ENCODE results near the gene FHAD1.
A peak's percentile ranks its signal among the peaks of the same experiment; 100 is the strongest.

Gene FHAD1

DNA sequence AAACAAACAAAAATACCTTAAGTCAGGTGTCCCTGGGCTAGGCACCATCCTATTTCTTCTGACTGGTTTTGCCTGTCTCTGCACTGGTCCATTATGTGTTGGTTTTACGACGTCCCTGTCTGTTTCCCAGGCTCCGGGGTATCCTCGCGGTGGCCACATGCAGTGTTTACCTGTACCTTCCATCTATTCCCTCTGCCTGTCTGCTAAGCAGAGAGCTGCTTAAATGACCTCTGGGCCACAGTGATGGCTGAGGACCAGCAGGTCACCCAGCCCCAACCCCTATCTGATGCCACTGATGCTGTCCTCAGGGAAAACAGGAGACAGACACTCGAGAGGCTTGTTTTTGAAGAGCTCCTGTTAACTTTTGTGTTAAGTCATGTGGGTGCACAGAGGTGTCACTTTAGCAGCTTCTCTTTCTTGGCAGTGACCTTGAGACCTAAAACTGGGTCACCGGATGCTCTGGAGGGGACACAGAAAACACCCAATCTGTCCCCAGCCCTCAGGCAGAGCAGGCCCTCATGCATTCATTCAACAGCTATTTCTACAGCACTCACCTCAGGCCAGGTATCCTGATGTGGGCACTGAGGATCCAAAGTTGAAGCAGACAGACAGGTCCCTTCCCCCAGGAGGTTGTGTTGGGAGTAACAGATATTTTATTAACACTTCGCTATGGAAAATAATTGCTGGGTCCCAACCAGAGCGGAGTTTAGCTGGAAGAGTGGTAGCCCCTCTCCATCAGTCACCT lies 158.3 kb downstream of the FHAD1 start:
- no peak overlapping the region for H3K4me3 ChIP-seq (ENCODE audit: low read depth, low read length)
- no peak for DNase-seq (ENCODE audit: low read depth)

DNA sequence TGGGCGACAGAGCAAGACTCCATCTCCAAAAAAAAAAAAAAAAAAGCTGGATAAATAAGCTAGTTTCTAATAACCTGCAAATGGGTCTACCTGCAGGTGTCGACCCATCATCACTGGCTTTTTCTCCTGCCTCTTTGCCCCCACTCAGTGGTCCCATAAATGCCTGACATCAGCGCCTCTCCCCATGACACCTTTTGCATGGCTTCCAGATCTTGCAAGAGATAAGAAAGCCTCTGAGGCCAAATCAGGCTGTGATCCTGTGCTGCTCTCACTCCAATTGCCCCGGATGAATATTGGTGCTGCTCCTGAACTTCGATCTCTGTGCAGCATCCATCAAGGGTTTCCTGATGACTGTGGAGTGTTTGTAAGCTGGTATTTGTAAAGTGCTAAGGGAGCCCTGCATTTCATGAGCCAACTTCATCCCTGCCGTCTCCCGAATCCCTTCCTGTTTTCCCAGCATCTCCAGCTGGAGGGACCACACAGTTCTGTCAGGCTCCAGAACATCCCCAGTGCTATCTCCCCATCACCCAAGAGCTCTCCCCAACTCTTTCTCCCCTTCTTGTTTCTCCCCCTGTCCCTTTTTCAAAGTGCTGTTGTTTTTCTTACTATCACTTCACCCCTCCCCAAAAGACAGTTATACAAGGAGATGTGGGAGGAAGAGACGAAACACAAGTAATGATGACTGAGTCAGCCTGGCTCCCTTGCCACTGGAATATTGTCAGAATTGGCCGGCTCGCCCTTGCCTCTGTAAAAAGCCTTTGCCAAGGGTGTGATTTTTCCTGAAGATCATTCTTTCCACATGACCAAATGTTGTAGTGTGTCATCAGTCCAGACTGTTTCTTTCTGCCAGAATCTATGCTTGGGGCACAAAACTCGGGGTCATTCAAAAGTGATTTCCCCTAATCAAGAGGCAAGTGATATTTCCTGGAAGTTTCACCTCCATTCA lies 159.9 kb downstream of the FHAD1 start:
- peak; percentile 52 for DNase-seq (ENCODE audit: low read depth)
- H3K4me3 ChIP-seq (ENCODE audit: low read depth, low read length) = no peak overlapping the region

DNA sequence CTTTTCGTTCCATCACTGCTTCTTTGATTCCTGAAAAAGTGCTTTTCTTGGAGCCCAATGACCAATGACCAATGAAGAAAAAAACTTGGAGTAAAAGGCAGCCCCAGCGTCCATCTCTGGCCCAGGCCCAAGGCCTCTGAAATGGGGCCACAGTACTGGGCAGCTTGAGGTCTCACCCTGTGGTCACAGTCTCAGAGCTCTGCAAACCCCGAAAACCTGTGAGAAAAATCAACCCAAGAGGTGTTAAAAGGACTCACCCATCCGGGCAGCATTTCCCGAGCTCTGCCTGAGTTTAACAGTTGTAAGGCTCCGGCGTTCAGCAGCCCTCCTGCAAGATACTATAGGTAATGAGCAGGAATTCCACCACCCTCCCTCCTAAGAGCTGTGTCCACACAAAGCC lies 160.6 kb downstream of the FHAD1 start:
- H3K4me3 ChIP-seq (ENCODE audit: low read depth, low read length) = no peak overlapping the region
- no peak for DNase-seq (ENCODE audit: low read depth)

DNA sequence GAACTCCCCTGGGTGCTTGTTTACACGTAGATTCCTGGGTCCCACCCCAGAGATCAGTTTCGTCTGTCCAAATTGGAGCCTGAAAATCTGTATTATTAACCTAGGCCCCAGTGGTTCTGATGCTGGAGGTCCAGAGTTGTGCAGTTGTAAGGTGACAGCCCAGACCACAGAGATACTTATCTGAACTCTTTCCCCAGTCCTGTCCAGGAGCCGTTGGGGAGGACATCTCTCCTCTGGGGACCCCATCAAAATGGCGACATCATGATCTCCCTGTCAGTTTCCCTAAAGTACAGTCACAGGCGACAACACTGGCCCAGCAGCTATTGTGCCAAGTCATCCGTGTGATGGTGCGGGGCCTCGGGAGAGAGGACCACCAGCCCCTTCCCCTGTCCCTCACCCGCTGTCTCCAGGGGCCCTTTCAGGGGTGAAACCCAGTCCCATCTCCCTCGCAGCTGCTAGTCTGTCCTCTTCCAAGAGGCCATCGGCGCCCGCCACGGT lies 161.9 kb downstream of the FHAD1 start:
- H3K4me3 ChIP-seq (ENCODE audit: low read depth, low read length) = peak overlapping the region; percentile 89
- DNase-seq (ENCODE audit: low read depth) = no peak

DNA sequence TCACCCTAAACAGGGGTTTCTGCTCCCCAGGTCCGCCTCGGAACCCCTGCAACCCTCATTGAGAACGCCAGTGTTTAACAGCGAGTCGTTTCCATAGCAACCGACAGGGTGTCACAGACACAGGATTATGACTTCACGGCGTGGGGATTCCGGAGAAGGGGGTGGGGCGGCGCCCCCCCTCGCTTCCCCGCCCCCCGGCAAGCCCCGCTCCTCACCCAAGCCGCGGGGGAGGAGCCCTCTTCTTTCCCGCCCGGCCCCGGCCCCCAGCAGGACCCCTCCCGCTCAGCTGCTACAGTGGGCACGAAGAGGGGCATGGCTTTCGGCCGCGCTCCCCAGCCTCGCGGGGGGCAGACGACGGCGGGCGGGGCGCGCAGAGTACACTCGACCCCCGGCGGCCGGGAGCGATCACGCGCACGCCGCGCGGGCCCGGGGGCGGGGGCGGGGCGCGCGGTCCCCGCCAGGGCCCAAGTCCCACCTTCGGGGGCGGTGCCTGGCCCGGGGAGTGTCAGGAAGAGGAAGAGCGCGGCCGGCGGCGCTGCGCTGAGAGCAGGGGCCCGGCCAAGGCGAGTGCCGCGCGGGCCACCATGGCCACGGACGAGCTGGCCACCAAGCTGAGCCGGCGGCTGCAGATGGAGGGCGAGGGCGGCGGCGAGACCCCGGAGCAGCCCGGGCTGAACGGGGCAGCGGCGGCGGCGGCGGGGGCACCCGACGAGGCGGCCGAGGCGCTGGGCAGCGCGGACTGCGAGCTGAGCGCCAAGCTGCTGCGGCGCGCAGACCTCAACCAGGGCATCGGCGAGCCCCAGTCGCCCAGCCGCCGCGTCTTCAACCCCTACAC lies 162.6 kb downstream of the FHAD1 start, which contains the start of gene EFHD2:
EFHD2 (plus strand) TSS at position 501 of the 835 bp plus-strand sequence; CDS start at position 585, 84 bp downstream.
- H3K4me3 ChIP-seq (ENCODE audit: low read depth, low read length) = peak within 1 kb of the TSS; percentile 89
- no peak for DNase-seq (ENCODE audit: low read depth)

DNA sequence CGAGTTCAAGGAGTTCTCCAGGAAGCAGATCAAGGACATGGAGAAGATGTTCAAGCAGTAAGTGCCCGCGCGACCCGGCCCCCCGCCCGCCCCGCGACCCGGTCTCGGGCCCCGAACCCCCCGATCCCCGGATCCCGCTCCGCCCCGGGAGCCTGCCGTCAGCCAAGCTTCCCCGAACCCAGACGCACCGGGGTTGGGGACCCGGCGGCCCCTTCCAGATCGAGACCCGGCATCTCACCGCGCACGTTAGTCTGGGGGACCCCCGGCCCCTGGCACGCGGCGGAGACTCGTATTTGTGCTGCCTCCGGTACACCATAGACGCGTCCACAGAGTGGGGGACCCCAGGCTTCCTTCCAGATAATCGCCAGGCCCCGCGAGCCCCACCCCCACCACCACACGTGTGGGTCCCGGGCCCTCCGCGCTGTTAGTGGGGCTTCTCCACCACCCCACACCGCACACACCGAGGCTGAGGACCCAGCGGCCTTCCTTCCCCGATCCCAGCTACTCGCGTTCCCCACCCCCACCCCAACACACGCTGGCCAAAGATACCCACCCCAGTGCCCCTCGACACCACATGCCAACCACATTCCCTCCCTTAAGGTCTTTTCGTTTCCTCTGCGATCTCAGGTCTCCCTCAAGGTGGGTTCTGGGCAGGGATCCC lies 163.3 kb downstream of the FHAD1 start:
- no peak for DNase-seq (ENCODE audit: low read depth)
- peak overlapping the region; percentile 89 for H3K4me3 ChIP-seq (ENCODE audit: low read depth, low read length)

DNA sequence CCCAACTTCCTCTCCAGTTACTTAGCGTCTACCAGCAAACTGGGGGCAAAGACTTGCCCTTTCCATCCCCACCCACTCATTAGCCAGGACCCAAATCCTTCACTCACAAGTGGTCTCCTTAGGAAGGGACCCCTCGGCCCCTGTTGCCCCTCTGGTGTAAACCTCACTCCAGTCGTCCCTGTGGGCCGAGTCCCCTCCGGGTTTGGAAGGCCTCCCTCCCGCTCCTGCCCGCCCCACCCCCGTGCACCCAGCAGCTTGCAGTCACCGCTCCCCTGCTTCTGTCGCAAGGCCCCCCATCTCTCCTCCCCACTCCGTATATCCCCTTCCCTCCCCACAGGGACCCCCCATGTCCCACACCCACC lies 163.8 kb downstream of the FHAD1 start:
- peak overlapping the region; percentile 89 for H3K4me3 ChIP-seq (ENCODE audit: low read depth, low read length)
- DNase-seq (ENCODE audit: low read depth) = no peak

DNA sequence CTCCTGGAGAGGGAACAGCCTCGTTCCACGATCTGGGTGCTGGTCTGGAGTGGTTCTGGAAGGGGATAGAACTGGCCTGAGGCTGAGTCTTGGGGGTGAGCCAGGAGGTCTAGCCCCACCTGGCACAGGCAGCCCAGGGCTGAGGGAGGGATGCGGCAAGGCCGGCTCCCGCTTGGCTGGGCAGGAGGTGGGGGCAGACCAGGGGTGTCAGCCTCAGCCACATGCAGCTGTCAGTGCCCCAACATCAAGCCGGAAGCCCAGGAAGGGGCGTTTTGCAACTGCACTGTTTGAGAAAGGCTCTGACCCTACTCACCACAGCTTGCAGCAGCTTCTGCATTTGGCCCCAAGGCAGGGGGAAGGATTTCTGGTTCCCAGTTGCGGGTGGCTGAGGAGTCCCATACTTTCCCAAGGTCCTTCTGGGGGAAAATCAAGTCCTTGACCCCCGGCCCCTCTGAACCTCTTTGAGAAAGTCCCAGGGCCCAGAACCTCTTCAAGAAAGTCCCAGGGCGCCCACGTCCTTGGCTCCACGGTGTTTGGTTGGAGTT lies 164.6 kb downstream of the FHAD1 start:
- peak overlapping the region; percentile 89 for H3K4me3 ChIP-seq (ENCODE audit: low read depth, low read length)
- no peak for DNase-seq (ENCODE audit: low read depth)

DNA sequence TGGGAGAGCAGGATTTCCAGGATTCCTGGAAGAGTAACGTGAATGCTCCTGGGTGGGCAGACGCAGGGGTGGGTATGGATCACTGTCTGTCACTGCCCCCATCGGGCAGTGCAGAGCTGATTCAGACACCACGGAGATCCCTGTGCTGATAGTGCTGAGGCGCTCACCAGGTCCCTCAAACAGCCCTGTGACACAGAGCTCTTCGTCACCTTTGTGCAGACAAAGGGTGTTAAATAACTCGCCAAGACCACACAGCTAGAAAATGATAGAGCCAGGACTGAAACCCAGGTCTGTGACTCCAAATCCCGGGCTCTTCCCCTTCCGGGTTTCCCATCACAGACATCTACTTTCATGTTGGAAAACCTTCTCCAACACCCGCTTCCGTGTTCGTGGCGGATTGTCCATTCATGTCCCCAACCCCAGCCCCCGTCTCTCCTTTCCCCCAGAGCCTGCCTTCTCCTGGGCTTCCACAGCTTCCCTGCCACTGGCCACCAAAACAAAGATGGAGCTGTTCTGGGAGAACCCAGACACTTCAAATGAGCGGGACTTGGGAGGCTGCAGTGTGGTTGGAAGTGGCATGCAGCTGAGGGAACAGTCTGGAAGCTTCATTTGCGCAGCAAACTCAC lies 165.3 kb downstream of the FHAD1 start:
- H3K4me3 ChIP-seq (ENCODE audit: low read depth, low read length) = peak overlapping the region; percentile 89
- DNase-seq (ENCODE audit: low read depth) = no peak

DNA sequence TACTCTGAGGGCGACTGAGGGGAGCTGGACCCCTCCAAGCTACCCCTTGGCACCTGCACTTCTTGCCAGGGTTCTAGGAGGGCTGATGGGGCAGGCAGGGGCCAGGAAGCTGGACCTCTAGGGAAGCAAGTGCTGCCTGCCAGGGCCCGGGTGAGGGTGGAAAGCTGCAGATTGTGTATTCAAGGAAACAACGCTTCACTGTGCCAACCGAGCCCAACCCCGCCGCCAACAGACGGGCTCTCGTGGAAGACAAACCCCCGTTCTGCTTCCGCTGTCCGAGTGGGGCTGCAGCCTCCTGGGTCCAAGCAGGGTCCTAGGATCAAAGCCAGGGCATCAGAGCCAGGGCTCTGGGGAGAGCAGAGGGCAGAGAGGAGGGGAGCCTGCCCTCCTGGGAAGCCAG lies 165.8 kb downstream of the FHAD1 start:
- no peak for DNase-seq (ENCODE audit: low read depth)
- peak overlapping the region; percentile 89 for H3K4me3 ChIP-seq (ENCODE audit: low read depth, low read length)

DNA sequence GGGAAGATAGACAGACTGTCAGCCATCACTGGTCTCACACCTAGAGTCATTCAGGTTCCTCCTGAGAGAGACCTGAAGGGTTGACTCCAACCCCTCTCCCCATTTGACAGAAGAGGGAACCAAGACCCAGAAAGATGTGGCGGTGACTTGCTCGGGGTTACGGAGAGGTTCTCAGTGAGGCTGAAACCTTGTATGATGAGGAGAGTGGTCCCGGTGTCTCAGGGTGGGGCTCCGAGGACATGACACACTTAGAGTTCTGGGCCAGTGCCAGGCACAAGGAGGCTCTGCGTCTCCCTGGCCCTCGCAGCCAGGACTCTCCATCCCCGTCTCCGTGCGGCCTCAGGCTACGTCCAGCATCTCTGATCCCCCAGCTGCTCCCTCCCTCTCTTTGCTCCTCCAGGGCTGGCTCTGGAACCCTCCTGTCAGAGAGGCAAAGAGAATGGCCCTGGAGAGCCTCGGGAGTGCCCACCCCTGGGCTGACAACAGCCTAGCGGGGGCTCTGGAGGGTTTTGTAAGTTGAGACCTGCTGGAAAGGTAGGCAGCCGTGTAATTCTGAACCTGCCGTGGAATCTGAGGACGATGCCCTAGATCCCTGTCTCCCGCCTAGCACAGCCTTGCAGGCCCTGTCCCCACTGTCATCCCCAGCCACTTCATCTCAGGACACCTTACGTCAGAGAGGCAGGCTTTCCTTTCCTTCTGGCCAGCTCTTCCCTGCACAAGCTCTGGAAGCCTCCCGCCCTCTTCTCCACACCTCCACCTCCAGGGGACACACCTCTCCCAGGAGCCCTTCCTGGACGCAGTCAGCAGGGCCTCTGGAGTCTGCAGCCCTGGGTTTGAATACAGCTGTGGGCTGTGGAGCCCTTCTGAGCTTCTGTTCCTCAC lies 166.8 kb downstream of the FHAD1 start:
- H3K4me3 ChIP-seq (ENCODE audit: low read depth, low read length) = peak overlapping the region; percentile 20
- DNase-seq (ENCODE audit: low read depth) = no peak

DNA sequence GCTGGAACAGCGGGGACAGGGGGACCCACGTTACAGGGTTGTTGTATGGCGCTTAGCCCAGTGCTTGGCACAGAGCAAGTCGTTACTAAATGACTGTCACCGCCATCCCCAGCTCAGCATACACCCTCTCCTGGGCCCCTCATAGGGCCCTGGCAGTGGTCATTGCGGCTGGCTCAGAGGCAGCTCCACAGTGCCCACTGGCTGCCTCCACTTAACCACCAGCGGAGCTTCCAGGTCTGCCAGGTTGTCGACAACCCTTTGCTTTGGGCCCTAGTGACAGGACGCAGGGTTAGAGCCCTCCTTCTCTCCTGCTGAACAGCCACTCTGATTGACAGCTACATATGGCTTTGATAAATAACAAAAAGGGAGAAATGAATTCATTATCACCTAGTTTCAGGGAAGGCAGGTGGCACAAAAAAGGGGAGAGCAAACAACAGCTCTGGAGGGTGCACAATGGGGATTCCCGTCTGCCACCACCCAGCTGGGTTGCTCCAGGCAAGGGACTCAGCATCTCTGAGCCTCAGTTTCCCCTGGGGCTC lies 167.5 kb downstream of the FHAD1 start:
- no peak overlapping the region for H3K4me3 ChIP-seq (ENCODE audit: low read depth, low read length)
- DNase-seq (ENCODE audit: low read depth) = no peak

DNA sequence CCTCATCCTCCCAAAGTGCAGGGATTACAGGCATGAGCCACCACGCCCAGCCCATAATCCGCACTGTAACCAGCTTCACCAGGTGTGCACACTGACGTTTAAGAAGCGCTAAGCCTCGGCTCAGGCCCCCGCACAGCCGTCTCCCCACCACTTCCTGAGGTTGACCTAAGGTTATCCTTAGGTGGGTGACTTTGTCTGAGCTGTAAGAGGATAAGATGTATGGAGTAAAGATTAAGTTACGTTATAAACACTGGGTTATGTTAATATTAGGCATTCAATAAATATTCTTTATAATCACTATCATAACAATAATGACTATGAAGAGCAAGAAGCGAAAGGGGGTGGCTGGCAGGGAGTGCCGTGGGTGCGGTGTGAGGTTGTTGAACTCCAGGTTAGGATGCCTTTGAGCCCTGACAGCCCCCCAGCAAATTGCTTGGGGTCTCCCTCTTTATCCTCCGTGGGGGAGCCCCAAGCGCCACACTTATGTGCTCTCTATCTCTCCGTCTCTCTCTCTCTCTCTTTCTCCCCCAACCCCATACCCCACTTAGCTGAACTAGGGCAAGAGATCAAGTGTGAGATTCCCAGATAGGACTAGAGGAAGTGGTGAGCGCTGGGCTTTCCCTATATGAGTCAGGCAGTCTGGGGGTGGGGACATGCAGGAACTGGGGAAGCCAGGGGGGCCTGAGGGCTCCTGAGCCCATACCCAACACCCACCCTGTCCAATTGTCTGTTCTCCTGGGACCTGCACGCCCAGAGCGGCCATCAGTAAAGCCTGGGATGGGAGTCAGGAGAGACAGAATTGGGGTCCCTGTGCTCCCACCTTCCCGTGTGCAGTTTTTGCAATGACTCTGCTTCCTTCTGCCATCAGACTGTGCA lies 170.3 kb downstream of the FHAD1 start:
- no peak overlapping the region for H3K4me3 ChIP-seq (ENCODE audit: low read depth, low read length)
- DNase-seq (ENCODE audit: low read depth) = no peak

DNA sequence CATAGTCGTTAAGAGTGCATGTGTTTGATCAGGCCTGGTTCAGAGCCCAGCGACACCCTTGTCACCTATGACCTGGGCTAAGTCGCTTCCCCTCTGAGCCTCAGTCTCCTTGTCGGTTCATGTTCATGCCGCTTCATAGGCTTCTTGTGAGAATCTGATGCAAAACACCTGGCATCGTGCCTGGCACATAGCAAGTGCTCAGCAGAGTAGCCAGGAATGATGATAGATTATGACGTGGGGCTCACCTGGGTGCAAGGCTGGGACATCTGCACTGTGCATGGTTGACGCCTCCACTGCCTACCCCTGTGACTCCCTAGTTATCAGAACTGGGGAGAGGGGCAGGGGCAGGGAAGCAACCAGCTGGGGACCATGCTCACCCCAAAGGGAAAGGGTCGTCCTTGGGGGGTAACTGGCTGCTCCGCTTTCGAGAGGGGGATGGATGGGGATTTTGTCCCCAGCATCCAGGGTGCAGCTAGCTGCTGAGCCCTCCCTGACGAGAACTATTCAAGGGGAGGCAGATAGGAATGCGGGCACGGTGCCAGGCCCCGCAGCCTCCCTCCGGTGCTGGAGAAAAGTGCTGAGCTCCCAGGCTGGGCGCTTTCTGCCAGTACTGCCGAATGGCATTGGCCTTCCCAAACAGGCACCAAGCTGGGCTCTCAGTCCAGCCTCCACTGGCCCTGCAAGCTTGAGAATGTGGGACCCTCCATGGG lies 171.9 kb downstream of the FHAD1 start:
- H3K4me3 ChIP-seq (ENCODE audit: low read depth, low read length) = no peak overlapping the region
- no peak for DNase-seq (ENCODE audit: low read depth)

DNA sequence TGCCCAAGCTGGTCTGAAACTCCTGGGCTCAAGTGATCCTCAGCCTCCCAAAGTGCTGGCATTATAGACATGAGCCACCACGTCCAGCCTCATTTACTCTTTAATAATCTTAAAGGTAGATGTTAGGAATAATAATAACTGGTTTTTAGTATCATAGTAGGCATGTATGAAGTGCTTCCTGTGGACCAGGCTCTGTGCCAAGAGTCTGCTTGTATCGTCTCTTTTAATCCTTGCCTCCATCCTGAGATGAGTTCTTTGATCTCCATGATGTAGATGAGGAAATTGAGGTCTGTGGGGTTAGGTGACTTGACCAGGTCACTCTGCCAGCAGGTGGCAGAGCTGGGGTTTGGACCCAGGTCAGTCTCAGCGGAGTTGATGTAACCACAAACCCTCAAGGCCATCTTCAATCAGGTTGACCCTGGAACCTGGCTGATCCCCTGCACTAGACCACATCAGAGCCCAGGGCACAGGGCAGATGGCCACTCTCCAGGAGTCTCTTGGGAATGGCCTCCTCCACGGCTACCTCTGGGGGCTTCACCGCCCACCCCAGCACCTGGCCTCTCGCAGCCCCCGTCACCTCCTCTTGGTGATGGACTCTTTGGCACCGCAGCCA lies 173.9 kb downstream of the FHAD1 start:
- no peak overlapping the region for H3K4me3 ChIP-seq (ENCODE audit: low read depth, low read length)
- no peak for DNase-seq (ENCODE audit: low read depth)
